Hepatocyte (in vitro differentiated cells): ENCODE measurements around the gene ATXN1. TPM values are rescaled to one million over a fixed set of nuclear protein-coding genes. Genes with fewer than 3 reads are reported as not detected.

Source experiments
- DNase-seq: peaks from one replicate; pipeline ENCODE4 v3.0.0-alpha.2; 2016; ENCODE audit warnings: low spot score
- H2AFZ ChIP-seq: fragments of 200-600 bp; sonication (generic); 2 replicates; pipeline ENCODE4 v1.6.0; 2016; ENCODE audit warnings: antibody characterized with exemption, mild to moderate bottlenecking
- H3K27ac ChIP-seq: fragments of 200-600 bp; sonication (generic); 2 replicates; pipeline ENCODE4 v1.5.1; 2016; ENCODE audit warnings: mild to moderate bottlenecking
- H3K27me3 ChIP-seq: fragments of 200-600 bp; sonication (generic); 2 replicates; pipeline ENCODE4 v1.6.1; 2016
- H3K36me3 ChIP-seq: fragments of 200-600 bp; sonication (generic); replicated peaks from 2 replicates; pipeline ENCODE4 v1.5.1; 2016; ENCODE audit warnings: low read depth; ENCODE audit not compliant: insufficient read depth
- H3K4me1 ChIP-seq: fragments of 200-600 bp; sonication (generic); 2 replicates; pipeline ENCODE4 v1.5.1; 2016; ENCODE audit warnings: mild to moderate bottlenecking, moderate library complexity; ENCODE audit not compliant: insufficient read depth
- H3K4me2 ChIP-seq: fragments of 200-600 bp; sonication (generic); 2 replicates; pipeline ENCODE4 v1.6.0; 2016
- H3K4me3 ChIP-seq: fragments of 200-600 bp; sonication (generic); 2 replicates; pipeline ENCODE4 v1.5.1; 2016; ENCODE audit warnings: mild to moderate bottlenecking
- H3K79me2 ChIP-seq: fragments of 200-600 bp; sonication (generic); 2 replicates; pipeline ENCODE4 v1.6.0; 2017; ENCODE audit warnings: mild to moderate bottlenecking
- H3K9me2 ChIP-seq: fragments of 200-600 bp; sonication (generic); replicated peaks from 2 replicates; pipeline ENCODE4 v1.6.0; 2017; ENCODE audit warnings: mild to moderate bottlenecking; ENCODE audit not compliant: insufficient read depth
- H3K9me3 ChIP-seq: fragments of 200-600 bp; sonication (generic); 2 replicates; pipeline ENCODE4 v1.5.1; 2016; ENCODE audit warnings: low read depth, mild to moderate bottlenecking
- H4K20me1 ChIP-seq: fragments of 200-600 bp; sonication (generic); 2 replicates; pipeline ENCODE4 v1.6.0; 2016; ENCODE audit warnings: mild to moderate bottlenecking; ENCODE audit not compliant: insufficient read depth, poor library complexity, severe bottlenecking
- EZH2 ChIP-seq: fragments of 200-600 bp; sonication (generic); IDR thresholded peaks from 2 replicates; pipeline ENCODE4 v1.6.1; 2016; ENCODE audit warnings: antibody characterized with exemption, mild to moderate bottlenecking, borderline replicate concordance
- EZH2phosphoT487 ChIP-seq: fragments of 200-600 bp; sonication (generic); IDR thresholded peaks from one replicate; pipeline ENCODE4 v1.6.1; 2018; ENCODE audit warnings: antibody characterized with exemption, mild to moderate bottlenecking, low read depth, moderate library complexity; ENCODE audit not compliant: unreplicated experiment, severe bottlenecking
- WGBS: methylation state at CpG from one replicate; pipeline ENCODE4 v1.1.6; 2016; ENCODE audit warnings: low lambda C conversion rate; ENCODE audit errors: missing lambda C conversion rate; 5-methylcytosine and 5-hydroxymethylcytosine counted together
- polyA plus RNA-seq: library from polyadenylated mRNA; unstranded; fragments of >200 nt; fragmentation: Nextera tagmentation; extraction: Ambion mirVana; gene quantifications from 2 replicates; pipeline ENCODE4 v1.2.1, GENCODE V29; 2016
- total RNA-seq: library from RNA; depleted of rRNA; stranded (reverse); fragments of >200 nt; gene quantifications from 2 replicates; pipeline ENCODE4 v1.2.3, GENCODE V29; 2014
- TF ChIP-seq, protein P1 (sequence below): fragments of 200-600 bp; sonication (generic); IDR thresholded peaks from 2 replicates; pipeline ENCODE4 v1.5.1; 2016; ENCODE audit warnings: antibody characterized with exemption, mild to moderate bottlenecking; ENCODE audit not compliant: poor library complexity

The ATXN1 gene
- total and polyA plus RNA-seq, 2 experiments from 2014 or later: 14.7 to 32.6 TPM

DNA sequence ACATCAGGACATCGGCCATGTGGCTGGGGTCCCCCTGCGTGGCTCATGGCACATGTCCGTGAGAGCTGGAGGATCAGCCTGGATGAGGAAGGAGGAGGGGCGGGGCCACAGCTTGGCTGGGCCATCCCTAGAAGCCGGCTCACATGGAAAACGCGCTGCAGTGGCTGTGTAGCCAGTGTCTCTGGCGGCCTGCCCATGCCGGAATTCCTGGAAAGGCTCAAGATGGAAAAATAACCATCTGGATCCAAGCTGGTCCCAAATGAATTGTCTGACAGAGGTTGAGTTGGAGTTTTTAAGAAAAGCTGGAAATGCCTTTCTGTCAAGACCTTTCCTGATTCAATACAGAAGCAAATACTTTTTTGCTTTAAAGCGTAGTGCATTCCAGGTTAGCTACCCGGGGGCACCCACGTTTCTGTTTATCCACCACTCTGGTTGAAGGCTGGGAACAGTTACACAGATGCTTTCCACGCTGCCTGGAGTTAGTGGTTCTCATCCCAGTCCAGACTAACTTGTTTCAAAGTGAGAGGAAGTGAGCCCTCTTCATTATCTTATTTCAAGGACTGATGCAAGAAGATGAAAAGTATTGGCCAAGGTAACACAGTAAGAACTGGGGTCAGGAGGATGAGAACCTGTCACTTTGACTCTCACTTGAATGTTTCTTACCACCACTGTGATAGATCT lies 423.8 kb downstream of the ATXN1 start:
- Histone ChIP-seq H3K27me3 (no peaks in the 10 kb centered on the region), H2AFZ (no peak overlapping the region), H4K20me1 (no peaks in the 10 kb centered on the region), H3K4me2 (no peak overlapping the region), H3K27ac (peak overlapping the region; percentile 48), H3K4me1 (peaks cover 14% of the 10 kb centered on the region), H3K4me3 (no peak overlapping the region), H3K79me2 (no peaks in the 10 kb centered on the region), H3K9me2 (no peaks in the 10 kb centered on the region), H3K9me3 (no peaks in the 10 kb centered on the region), H3K36me3 (no peaks in the 10 kb centered on the region)
- DNase-seq: peak; percentile 85
- no peak for TF ChIP-seq EZH2phosphoT487
- TF ChIP-seq EZH2: no peak
- TF ChIP-seq, protein P1, sequence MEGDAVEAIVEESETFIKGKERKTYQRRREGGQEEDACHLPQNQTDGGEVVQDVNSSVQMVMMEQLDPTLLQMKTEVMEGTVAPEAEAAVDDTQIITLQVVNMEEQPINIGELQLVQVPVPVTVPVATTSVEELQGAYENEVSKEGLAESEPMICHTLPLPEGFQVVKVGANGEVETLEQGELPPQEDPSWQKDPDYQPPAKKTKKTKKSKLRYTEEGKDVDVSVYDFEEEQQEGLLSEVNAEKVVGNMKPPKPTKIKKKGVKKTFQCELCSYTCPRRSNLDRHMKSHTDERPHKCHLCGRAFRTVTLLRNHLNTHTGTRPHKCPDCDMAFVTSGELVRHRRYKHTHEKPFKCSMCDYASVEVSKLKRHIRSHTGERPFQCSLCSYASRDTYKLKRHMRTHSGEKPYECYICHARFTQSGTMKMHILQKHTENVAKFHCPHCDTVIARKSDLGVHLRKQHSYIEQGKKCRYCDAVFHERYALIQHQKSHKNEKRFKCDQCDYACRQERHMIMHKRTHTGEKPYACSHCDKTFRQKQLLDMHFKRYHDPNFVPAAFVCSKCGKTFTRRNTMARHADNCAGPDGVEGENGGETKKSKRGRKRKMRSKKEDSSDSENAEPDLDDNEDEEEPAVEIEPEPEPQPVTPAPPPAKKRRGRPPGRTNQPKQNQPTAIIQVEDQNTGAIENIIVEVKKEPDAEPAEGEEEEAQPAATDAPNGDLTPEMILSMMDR: no peak
- WGBS: 48% methylated on average over 13 of the region's 13 CpGs

DNA sequence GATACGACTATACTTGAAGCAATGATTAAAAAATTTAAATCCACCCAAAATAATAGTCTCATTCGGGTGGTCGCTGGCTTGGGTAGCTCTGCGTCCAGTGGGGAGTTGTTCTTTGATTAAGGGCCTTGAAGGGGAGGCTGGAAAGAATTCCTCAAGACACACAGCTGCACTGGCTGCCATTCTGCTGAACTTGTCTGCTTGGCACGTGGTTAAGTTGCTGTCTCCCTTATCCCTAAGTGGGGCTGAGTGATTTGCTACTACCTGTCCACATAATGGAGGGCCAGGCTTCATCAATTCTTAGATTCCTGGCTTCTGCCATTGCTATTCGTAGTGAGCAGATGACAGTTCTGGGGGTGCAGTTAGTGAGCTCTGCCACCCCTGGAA lies 424.4 kb downstream of the ATXN1 start:
- H4K20me1 ChIP-seq: no peaks in the 10 kb centered on the region
- H3K9me2 ChIP-seq: no peaks in the 10 kb centered on the region
- no peak overlapping the region for H3K4me2 ChIP-seq
- H3K36me3 ChIP-seq: no peaks in the 10 kb centered on the region
- H3K9me3 ChIP-seq: no peaks in the 10 kb centered on the region
- no peak overlapping the region for H3K4me3 ChIP-seq
- whole genome bisulfite sequencing: 86% methylated on average over 6 of the region's 6 CpGs
- H3K79me2 ChIP-seq: no peaks in the 10 kb centered on the region
- H3K4me1 ChIP-seq: peaks cover 15% of the 10 kb centered on the region
- H3K27me3 ChIP-seq: no peaks in the 10 kb centered on the region
- H2AFZ ChIP-seq: no peak overlapping the region
- TF ChIP-seq, protein P1: no peak
- no peak for TF ChIP-seq EZH2phosphoT487
- TF ChIP-seq EZH2: no peak
- no peak overlapping the region for H3K27ac ChIP-seq
- DNase-seq: no peak

DNA sequence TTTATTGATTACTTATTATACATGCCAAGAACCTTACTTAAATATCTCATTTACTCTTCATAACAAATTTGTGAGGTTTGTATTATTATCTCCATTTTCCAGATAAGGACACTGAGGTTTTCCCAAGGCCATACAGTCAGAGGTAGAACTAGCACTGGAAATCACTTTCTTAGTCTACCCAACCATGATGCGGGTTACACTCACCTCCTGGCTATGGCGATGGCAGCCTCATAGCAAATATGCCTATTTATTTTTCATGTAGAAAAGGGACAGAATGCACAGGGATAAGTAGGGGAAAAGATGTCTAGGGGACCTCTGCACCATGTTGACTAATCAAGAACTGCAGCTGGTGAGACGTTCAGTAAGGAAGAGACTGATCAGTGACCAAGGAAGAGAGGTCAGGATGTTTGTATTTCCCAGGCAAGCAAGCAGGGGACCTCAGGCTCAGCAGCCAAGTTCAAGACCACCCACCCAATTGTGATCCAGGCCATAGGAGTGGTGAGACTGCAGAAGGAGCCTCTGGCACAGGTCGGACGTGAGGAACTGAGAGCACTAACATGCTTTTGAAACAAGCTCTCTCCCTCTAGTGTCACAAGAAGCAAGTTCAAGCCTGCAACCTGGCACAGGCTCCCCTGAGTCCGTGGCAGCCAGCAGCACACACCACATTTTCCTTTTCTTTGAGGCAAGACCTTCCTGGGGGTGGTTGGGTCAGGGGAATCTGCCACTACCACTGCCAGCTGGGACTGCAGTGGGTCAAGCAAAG lies 425.0 kb downstream of the ATXN1 start:
- TF ChIP-seq, protein P1: no peak
- TF ChIP-seq EZH2 (no peak), EZH2phosphoT487 (no peak)
- Histone ChIP-seq H3K4me3 (no peak overlapping the region), H3K9me2 (no peaks in the 10 kb centered on the region), H2AFZ (no peak overlapping the region), H3K9me3 (no peaks in the 10 kb centered on the region), H3K27me3 (no peaks in the 10 kb centered on the region), H3K4me2 (no peak overlapping the region), H3K36me3 (no peaks in the 10 kb centered on the region), H3K4me1 (peaks cover 20% of the 10 kb centered on the region), H4K20me1 (no peaks in the 10 kb centered on the region), H3K79me2 (no peaks in the 10 kb centered on the region), H3K27ac (no peak overlapping the region)
- DNase-seq: no peak
- WGBS: 89% methylated on average over 6 of the region's 6 CpGs
